GM12873 (cell line): ENCODE results near the gene ZSCAN5C.

Experiments
- CTCF ChIP-seq: IDR thresholded peaks from 2 replicates; pipeline ENCODE4 v1.5.1; 2012; ENCODE audit warnings: low read depth, mild to moderate bottlenecking, moderate library complexity, low read length, control low read depth; ENCODE audit not compliant: insufficient read depth; ENCODE audit errors: missing control alignments

The ZSCAN5C gene

GRCh38 chr19:56221442-56221841 is 19.4 kb downstream of the ZSCAN5C start:
- peak; percentile 38 for TF ChIP-seq CTCF

DNA sequence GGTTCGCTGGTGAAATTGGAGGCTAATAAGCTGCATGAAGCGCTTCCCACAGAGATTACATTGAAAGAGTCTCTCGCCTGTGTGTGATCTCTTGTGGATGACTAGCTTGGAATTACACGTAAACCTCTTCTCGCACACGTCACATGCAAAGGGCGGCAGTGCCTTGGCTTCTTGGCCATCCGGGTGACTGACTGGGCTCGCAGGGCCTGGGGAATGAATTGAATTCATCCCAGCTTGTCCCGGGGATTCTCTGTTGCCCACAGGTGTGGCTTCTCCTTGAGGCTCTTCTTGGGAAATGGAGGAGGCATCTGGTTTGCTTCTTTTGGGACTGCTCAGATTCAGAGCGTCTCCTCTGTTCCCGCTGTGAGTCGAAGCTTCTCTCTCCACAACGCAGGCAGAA is 19.8 kb downstream of the ZSCAN5C start:
- no peak for TF ChIP-seq CTCF

GRCh38 chr19:56222901-56223300 is 20.8 kb downstream of the ZSCAN5C start:
- peak; percentile 21 for TF ChIP-seq CTCF

DNA sequence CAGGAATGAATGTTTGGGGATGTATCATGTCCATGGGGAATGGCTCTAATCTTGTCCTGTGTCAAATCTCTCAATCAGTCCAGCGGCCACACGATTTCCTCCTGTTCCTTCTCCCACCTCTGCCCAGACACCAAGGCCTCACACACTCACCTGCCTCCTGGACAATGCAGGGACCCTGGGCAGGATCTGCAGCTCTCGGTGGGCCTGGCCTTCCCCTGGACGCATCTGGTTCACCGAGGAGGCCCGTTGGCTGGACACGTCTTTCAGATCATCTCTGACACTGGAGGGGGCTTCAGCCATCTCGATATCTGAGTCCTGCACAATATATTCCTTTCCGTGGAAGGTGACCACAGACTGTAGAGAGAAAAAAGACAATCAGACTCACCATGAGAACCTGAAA is 21.4 kb downstream of the ZSCAN5C start:
- TF ChIP-seq CTCF = no peak

- no peak for TF ChIP-seq CTCF
Measured at GRCh38 chr19:56245121-56245740, 43.2 kb downstream of the ZSCAN5C start.

DNA sequence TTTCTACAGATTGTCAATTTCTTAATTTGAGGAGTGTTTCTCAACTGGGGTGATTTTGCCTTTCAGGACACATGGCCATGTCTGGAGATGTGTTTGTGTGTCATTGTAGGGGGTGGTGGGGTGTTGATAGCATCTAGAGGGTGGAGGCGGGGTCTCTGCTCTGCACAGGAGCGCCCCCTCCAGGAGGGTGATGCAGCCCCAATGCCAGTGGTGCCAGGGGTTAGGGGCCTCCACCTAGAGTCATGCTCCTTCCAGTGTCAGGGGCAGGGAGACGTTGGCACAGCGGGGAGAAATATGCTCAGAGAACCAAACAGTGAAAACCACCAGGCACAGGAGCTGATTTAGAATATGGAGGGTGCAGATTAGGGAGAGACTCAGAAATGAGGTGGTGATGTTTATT is 43.7 kb downstream of the ZSCAN5C start:
- TF ChIP-seq CTCF = peak; percentile 12

DNA sequence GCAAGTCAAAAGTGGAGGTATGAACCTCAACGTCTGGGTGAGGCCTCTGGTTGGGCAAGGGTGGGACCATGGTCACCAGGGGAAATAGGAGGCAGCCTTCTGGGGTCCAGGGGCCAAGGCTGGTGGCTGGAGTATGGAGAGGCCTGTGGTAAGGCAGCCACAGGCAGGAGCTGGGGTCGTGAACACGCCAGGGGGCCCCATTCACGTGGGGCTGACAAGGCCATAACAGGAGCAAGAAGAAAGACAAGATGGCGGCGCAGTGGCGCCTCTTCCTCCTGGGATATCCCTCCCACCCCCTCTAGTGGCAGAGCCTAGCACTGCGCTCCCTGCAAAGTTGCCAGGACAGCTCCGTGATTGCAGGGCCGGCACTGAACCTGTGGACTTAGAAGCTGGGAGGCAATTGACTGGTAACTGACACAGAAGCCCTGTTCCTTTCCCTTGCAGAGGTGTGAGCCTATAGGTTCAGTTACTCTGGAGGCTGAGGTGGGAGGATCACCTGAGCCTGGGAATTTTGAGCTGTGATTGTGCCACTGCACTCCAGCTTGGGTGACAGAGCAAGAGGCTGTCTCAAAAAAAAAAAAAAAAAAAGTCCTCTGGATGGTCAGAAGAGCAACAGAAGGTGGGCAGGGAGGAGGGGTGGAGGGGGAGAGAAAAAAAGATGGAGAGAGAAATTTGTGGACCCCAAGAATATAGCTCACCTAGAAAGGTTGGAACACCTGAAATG is 50.8 kb downstream of the ZSCAN5C start:
- peak; percentile 99 for TF ChIP-seq CTCF
